ENCODE measurements around the gene POLD3.

- no peak for TF ChIP-seq CTCF (IDR thresholded peaks at IDR 0.05)
- TF ChIP-seq POLR2A (IDR thresholded peaks at IDR 0.05; ENCODE audit: low read depth) = no peak
- TF ChIP-seq EP300 (IDR thresholded peaks at IDR 0.05) = no peak
Observed at GRCh38 chr11:74592063-74592440, 330 bp upstream of the POLD3 start.

Measured in esophagus muscularis mucosa (tissue), 4 donors.